GM12864 (cell line): Measurements from ENCODE around the gene EIF5.

ENCODE experiments used
- DNase-seq: peaks from one replicate; pipeline ENCODE4 v3.0.0-alpha.2; 2011; ENCODE audit warnings: low read depth
- H3K4me3 ChIP-seq: 2 replicates; pipeline ENCODE4 v1.5.1; 2011; ENCODE audit warnings: mild to moderate bottlenecking, low read depth, low read length, control low read depth
- TF ChIP-seq, protein P1 (sequence below): IDR thresholded peaks from 2 replicates; pipeline ENCODE4 v1.5.1; 2011; ENCODE audit warnings: low read depth, mild to moderate bottlenecking, moderate library complexity, low read length, control low read depth, inconsistent platforms; ENCODE audit errors: missing control alignments

The EIF5 gene

DNA sequence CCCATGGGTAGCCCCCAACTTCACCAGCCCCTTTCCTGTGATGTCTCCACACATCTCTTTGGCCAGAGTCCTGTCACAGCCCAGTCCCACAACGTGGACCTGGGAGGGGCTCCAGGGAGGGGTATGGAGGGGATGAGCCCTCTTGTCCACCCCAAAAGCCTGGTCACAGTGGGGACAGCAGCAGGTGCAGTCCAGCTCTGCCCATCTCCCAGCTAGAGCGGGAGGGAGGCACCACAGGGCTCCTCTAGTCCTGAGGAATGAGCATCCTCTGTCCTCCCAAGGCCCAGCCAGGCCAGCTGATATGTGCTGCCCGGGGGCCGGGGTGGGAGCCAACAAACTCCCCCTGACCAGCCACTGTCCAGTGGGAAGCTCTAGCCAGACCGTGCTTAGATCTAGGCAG lies 43.5 kb upstream of the EIF5 start:
- no peak overlapping the region for H3K4me3 ChIP-seq
- no peak for DNase-seq
- TF ChIP-seq, protein P1, sequence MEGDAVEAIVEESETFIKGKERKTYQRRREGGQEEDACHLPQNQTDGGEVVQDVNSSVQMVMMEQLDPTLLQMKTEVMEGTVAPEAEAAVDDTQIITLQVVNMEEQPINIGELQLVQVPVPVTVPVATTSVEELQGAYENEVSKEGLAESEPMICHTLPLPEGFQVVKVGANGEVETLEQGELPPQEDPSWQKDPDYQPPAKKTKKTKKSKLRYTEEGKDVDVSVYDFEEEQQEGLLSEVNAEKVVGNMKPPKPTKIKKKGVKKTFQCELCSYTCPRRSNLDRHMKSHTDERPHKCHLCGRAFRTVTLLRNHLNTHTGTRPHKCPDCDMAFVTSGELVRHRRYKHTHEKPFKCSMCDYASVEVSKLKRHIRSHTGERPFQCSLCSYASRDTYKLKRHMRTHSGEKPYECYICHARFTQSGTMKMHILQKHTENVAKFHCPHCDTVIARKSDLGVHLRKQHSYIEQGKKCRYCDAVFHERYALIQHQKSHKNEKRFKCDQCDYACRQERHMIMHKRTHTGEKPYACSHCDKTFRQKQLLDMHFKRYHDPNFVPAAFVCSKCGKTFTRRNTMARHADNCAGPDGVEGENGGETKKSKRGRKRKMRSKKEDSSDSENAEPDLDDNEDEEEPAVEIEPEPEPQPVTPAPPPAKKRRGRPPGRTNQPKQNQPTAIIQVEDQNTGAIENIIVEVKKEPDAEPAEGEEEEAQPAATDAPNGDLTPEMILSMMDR, result no peak

GRCh38 chr14:103290961-103291360 lies 43.1 kb upstream of the EIF5 start:
- H3K4me3 ChIP-seq, result no peak overlapping the region
- TF ChIP-seq, protein P1, result no peak
- no peak for DNase-seq

GRCh38 chr14:103292426-103293374 lies 41.3 kb upstream of the EIF5 start:
- no peak overlapping the region for H3K4me3 ChIP-seq
- TF ChIP-seq, protein P1, result peak; percentile 96
- DNase-seq, result peak; percentile 30

- TF ChIP-seq, protein P1, result no peak
- no peak overlapping the region for H3K4me3 ChIP-seq
- DNase-seq, result no peak
Measured at GRCh38 chr14:103293465-103293864, 40.6 kb upstream of the EIF5 start.

DNA sequence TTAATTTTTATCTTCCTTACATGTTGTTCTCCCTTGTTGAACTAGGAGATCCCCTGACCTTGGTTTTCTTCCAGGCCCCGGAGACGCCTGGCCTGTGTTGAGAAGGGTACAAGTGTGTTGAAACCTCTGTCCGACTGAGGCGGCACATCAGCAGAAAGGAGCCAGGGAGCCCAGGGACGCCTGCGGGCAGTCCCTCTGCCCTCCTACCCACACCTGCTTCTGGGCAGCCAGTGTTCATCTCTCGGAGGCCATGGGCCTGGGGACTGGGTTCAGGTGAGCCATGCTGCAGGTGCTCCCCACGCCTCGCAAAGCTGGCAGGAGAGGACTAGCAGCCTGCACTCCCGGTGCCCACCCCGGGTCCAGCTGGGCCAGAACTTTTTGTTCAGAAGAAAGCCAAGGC lies 39.9 kb upstream of the EIF5 start:
- no peak for DNase-seq
- H3K4me3 ChIP-seq, result no peak overlapping the region
- TF ChIP-seq, protein P1, result no peak

DNA sequence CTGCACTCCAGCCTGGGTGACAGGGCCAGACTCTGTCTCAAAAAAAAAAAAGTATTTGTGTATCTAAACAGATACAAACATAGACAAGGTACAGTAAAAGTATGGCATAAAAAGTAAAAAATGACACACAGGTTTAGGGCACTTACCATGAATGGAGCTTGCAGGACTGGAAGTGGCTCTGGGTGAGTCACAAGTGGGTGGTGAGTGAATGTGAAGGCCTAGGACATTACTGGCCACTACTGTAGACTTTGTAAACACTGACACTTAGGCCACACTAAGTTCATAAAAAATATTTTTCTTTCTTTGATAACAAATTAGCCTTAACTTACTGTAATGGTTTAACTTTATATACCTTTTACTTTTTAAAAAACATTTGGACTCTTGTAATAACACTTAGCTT lies 38.0 kb upstream of the EIF5 start:
- no peak overlapping the region for H3K4me3 ChIP-seq
- no peak for DNase-seq
- TF ChIP-seq, protein P1, result no peak

DNA sequence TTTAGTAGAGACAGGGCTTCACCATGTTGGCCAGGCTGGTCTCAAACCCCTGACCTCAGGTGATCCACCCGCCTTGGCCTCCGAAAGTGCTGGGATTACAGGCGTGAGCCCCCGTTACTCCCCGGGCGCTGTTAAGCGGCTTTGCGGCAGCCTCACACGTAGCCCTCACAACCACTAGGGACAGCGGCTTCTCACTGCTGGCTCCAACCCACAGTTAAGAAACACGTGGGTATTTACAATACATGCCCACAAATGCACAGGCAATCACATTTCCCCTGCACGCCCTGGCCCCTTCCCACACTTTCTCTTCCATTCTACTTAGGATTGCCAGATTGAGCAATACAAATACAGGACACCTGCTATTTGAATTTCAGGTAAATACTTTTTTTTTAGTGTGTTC lies 37.0 kb upstream of the EIF5 start:
- TF ChIP-seq, protein P1, result peak; percentile 13
- DNase-seq, result no peak
- H3K4me3 ChIP-seq, result no peak overlapping the region
